GM21619 (cell line): ENCODE data around the gene MACROH2A2.
A peak's percentile ranks its signal among the peaks of the same experiment; 100 is the strongest.
"Not testable (repeated sequence)": the region's sequence is repeated elsewhere in the genome, so short reads cannot be mapped to it uniquely, and the experiment has no call there.

Source experiments
- ATAC-seq: cut with Tn5 transposase; IDR thresholded peaks from one replicate; pipeline ENCODE4 v1.9.1; 2021; ENCODE audit not compliant: unreplicated experiment

The MACROH2A2 gene

DNA sequence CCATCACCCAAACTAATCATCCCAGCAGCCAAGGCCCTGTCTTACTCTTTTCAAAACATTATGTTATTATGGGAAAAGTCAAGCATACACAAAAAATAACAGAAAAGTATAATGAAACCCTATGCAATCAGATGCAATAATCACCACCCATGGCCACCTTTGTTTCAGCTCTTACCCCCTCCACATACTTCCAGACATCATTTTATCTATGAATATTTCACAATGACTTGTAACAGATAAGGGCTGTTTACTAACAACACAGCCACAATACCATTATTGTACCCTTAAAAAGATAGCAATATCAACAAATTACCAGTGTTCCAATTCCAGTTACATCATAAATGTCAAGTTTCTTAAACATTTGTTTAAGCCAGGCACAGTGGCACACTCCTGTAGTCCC lies 44.8 kb downstream of the MACROH2A2 start:
- ATAC-seq, result no peak

DNA sequence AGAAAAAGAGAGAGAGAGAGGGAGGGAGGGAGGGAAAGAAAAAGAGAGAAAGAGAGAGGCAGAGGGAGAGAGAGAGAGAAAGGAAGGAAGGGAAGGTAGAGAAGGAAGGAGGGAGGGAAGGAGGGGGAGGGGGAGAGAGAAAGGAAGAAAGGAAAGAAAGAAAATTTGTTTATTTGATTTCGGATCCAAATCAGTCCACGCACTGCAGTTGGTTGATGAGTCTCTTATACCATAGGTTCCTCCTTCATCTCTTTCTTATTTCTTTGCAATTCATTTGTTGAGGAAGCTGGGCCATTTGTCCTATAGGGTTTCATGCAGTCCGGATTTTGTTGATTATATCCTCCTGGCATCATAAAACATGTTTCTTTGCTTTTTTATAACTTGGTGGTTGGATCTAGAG lies 45.6 kb downstream of the MACROH2A2 start:
- ATAC-seq, result no peak

DNA sequence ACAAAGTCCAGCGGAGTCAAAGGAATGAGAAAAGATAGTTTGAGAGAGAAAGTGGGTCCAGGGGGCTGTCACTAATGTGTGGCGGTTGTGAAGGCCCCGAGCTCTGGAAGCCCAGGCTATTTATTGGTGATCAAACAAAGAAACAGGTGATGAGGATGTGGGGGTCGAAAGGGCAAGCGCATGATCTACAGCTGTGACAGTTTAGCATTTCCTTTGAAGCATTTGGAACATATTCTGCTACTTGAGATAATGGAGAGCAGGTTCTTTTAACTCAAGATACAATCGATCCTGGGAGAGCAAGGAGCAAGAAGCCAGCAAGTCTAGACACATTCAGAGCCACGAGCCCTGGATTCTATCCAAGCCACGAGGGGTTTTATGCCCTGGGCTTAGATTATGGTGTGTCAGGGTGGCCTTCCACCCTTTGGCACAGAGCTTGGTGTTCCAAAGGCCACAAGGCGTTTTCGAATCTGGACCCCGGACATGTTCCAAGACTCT lies 48.5 kb downstream of the MACROH2A2 start:
- not testable (repeated sequence) for ATAC-seq

- ATAC-seq, result no peak
Observed at GRCh38 chr10:70101668-70102067, 49.0 kb downstream of the MACROH2A2 start.

DNA sequence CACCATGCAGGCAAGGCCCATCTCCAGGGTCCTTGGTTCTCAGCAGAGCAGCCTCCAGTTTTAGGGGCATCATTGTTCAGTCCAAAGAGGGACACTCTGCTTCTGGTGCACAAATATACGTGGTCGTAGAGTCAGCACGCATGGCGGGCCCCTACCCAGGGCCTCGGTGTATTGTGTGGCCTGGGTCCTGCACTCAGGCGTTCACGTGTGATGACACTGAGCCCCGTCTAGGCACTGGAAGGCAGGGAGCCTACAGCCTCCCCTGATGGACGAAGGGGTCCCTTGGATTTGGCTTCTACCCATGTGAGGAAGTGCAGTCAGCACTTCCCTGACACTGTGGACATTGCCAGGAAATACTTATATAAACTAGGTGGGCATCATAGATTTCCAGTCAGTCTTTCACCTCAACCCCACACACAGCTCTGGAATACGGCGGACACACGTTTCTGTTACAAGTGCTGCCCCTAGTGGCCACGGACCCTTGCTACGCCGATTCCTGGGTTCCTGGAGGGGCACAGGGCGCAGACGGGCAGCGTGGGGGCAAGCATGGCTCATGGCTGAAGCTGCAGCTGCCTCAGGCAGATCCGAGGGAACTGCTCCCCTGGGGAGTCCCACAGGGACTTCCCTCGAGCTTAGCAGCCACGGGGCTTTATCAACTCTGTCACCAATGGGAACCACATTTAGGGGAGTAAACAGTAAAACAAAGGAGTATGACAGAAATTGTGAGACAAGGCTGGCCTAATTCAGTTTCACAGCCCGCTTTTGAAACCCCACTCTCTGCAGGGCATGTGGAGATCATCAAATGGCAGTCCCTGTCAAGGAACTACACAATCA lies 54.5 kb downstream of the MACROH2A2 start:
- peak; percentile 67 for ATAC-seq

DNA sequence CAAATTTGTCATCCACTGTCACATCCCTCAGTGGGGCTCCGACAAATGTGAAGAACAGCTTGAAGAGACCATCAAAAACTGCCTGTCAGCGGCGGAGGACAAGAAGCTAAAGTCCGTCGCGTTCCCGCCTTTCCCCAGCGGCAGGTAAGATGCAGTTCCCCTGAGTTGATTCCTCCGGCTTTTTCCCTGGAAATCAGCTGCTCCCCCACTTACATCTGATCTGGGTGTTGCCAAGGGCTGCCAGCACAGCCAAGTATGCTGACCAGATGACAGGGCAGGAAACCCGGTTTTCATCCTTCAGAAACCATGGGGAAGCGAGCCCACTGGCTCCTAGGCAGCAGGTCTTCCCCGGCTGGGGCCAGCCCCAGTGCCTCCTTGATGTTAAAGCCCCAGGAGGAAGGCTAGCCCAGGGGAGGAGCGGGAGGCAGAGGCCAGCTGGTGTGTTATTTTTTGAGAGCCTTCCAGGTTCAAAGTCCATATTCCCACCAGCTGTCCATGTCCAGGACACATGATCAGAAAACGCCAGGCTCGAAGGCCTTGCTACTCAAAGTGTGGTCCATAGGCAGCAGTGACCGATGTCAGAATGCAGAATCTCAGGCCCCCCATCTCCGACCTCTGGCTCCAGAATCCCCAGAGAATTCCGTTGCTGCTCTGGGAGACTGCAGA lies 56.6 kb downstream of the MACROH2A2 start:
- ATAC-seq, result no peak

DNA sequence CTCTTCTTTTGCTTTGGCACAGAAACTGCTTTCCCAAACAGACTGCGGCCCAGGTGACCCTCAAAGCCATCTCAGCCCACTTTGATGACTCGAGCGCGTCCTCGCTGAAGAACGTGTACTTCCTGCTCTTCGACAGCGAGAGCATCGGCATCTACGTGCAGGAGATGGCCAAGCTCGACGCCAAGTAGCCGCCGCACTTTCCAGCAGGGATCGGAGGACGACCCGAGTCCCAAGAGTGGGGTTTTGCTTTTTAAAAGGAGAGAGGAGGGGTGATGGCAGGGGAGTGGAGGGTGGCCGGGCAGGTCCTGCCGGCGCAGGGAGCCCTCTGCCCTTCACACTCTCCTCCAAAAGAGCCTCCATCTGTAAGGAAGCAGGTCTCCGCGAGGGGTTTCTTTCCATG lies 58.9 kb downstream of the MACROH2A2 start:
- no peak for ATAC-seq

DNA sequence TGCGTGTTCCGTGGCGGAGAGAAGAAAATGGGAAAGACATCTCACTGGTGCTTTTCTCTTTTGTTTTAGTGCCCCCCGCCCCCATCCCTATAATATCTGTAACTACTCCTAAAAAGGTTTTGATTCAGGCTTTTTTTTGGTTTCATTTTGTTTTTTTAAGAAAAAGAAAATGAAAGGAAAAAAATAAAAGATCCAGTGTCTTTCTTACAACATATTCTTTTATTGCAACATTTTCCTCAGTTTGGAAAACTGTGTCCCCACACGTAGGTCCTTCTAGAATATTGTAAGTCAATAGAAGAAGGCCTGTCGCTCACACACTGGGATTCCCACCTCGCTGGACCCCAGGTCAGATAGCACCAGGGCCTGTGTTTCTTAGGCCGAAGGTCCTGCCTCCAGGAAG lies 59.4 kb downstream of the MACROH2A2 start:
- no peak for ATAC-seq

DNA sequence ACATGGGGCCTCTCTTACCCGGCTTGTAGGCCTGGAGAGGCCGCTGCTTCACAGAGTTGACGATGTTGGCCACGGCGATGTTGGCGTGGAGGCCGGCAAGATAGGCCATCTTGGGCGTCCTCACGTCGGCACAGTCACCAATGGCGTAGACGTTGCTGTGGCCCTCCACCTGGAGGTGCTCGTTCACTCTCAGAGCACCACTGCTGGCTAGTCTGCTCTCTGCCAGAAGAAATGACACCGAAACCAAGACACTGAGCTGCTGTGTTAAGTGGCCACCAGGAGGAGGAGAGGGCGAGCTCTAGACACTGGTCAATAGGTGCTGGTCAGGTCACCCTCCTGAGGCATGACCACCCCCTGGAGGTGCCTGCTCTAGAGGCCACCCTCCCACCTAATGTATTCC lies 62.3 kb downstream of the MACROH2A2 start:
- no peak for ATAC-seq

DNA sequence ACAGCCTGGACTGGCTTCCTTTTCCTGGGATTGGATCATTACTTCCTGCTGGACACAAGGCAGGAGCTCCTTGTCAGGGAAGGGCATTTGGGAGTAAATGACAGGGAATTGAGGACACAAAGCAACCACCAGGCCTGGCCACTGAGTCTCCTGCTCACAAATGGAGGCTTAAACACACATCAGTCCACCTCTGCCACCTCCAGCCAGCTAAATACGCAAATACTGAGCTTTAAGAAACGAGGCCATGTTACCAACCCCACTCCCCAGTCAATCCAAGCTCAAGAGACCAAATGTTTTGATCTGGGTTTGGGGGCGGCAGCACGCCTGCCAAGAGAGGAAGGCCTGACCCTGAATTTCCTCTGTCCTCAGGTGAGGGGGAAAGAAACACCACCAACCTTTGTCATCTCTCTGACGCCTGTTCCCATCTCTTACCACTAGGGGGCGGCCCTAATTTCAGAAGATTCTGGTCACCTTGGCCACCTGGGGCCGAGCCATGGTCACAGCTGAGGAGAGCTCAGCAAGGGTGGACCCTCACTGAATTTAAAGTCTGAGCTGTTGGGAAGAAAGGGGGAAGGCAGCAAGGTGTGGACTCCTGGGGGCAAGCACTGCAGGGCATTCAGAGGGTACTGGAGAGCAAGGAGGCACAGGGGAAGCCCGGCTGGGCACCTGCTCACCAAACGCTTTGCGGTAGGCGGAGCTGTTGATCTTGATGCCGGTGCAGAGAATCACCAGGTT lies 63.5 kb downstream of the MACROH2A2 start:
- ATAC-seq, result no peak

GRCh38 chr10:70117646-70118045 lies 65.0 kb downstream of the MACROH2A2 start:
- no peak for ATAC-seq

DNA sequence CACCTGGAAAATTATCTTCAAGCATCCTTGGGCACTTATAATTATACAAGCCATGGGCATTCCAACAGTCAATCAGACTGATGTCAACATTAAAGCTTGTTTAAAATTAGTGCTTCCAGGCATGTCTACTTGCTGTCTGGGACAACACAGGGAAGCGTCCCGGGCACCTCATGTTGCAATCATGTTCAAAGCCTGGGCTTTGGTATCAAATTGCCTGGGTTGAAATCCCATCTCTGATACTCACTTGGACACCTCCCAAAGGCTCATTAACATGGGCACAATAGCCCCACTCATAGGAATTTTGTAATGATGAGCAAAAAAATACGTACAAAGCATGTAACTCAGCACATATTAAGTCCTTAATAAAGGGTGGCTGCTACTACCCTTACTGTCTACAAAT lies 65.5 kb downstream of the MACROH2A2 start:
- no peak for ATAC-seq

DNA sequence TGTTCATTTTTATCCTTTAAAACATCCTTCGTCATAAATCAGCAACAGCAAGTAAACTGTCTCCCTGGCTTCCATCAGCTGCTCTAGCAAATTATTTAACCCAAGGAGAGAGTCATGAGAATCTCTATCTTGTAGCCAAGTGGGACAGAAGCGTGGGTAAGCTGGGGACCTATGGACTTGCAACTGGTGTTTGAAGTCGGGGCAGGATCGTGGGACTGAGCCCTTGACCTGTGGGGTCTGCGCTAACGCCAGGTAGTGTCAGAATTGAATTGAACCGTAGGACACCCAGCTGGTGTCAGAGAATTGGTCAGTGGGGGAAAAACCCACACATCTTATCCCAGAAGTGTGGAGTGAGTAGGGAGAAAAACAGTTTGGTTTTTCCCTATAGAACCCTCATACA lies 66.6 kb downstream of the MACROH2A2 start:
- ATAC-seq, result no peak

GRCh38 chr10:70119623-70120022 lies 67.0 kb downstream of the MACROH2A2 start:
- no peak for ATAC-seq

GRCh38 chr10:70120417-70120816 lies 67.8 kb downstream of the MACROH2A2 start:
- no peak for ATAC-seq

GRCh38 chr10:70121281-70121949 lies 68.8 kb downstream of the MACROH2A2 start:
- ATAC-seq, result no peak

DNA sequence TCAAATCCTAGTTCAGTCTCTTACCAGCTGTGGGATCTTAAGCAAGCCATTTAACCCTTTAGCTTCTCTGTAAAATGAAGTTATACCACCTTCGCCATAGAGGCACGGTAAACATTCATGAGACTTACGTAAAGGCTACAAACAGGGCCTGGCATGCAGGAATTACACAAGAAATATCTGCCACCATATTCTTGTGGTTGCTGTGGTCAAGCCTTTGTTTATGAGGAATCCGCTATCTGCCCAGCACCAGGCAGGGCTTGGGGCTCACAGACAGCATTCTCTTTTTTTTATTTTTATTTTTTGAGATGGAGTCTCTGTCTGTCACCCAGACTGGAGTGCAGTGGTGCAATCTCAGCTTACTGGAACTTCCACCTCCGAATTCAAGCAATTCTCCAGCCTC lies 70.1 kb downstream of the MACROH2A2 start:
- ATAC-seq, result no peak

DNA sequence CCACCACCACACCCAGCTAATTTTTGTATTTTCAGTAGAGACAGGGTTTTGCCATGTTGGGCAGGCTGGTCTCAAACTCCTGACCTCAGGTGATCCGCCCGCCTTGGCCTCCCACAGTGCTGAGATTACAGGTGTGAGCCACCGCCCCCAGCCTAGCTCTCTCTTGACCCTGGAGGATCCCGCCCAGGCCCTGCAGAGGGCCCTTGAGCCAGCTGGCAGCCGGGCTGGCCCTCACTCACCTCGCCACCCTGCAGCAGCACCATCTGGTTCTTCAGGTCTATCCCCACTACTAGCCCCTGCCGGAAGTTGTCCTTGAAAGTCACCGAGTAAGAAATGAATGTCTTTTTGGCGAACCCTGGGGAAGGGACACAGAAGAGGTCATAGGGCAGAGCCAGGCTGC lies 70.5 kb downstream of the MACROH2A2 start:
- not testable (repeated sequence) for ATAC-seq

GRCh38 chr10:70123817-70124216 lies 71.2 kb downstream of the MACROH2A2 start:
- ATAC-seq, result no peak

GRCh38 chr10:70124415-70124814 lies 71.8 kb downstream of the MACROH2A2 start:
- ATAC-seq, result no peak

GRCh38 chr10:70124918-70125317 lies 72.3 kb downstream of the MACROH2A2 start:
- no peak for ATAC-seq
